HG03571 (cell line): ENCODE measurements around the gene KCNAB3.
"Not testable (repeated sequence)": the region's sequence is repeated elsewhere in the genome, so short reads cannot be mapped to it uniquely, and the experiment has no call there.

Experiments
- ATAC-seq: cut with Tn5 transposase; IDR thresholded peaks from one replicate; pipeline ENCODE4 v1.9.1; 2021; ENCODE audit not compliant: unreplicated experiment

Gene KCNAB3

GRCh38 chr17:7929158-7930023 is at the start of gene KCNAB3:
KCNAB3 (minus strand) TSS chr17:7929856; CDS start chr17:7929435, 421 bp downstream.
- no peak for ATAC-seq

DNA sequence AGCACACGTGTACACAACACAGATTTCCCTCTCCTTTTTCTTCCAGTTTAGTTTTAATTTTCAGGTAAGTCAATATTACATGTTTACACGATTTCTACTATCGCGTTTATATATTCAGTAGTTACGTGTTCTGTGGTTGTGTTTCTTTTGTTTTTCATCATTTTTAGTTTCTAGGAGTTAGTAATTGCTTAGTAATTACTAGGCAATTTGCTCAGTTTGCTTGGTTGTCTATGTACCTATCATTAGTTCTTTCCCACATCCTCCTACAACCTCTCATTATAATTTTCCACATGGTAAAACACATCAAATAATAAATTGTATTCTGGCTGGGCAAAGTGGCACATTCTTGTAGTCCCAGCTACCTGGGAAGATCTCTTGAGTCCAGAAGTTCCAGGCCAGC is 48.1 kb upstream of the KCNAB3 start:
- ATAC-seq: no peak

DNA sequence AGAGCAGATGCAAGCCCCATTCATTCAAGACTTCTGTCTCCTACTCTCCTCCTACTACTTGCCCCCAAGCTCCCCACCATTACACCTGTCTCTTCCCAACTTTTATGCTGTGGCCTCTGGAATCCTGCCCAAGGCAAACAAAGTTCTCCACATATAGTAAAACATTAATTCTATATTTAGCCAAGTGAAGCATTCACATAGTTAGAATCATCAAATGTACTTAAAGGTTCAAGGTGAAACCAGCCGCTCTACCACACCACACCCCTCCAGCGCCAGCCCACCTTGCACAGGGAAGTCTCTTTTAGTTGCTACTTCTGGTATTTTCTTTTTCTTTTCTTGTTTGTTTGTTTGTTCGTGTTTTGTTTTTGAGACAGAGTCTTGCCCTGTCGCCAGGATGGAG is 47.4 kb upstream of the KCNAB3 start:
- ATAC-seq: no peak

DNA sequence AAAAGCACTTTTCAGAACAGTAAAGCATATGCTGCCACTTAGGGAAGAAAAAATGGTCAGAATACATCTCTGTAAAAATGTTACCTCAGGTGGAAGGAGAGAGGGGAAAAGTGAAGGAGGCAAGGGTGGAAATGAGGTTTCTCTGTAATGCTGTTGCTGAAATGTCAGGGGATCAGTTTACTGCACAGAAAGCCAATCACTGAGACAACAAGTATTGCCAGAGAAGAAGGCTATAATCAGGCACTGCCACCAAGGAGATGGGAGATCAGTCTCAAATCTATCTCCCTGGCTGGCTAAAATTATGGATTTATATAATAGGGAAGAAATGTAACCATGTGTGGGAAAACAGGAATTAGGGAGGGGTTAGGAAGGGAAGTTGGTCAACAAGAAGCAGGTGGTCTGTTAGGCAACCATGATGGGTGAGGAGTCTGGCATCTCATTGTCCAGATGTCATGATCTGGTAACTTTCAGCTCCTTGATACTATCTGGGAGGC is 45.0 kb upstream of the KCNAB3 start:
- ATAC-seq: no peak

GRCh38 chr17:7972131-7972785 is 42.6 kb upstream of the KCNAB3 start:
- no peak for ATAC-seq

GRCh38 chr17:7971651-7972050 is 42.0 kb upstream of the KCNAB3 start:
- ATAC-seq: no peak

- ATAC-seq: no peak
Measured at GRCh38 chr17:7969433-7969832, 39.8 kb upstream of the KCNAB3 start.

DNA sequence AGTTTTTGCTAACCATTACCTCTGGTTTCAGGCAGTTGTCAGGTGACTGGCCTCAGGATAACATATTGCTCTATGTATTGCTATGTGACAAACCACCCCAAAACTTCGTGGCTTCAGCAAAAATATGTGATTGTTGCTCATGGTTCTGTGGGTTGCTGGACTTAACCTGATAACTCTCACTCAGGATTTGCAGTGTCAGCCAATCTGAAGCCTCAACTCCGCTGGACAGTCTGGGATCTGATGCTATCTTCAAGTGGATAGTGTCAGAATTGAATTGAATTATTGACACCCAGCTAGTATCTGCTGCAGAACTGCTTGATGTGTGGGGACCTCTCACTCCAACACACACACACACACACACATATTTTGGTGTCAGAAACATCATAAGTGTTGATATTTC is 38.1 kb upstream of the KCNAB3 start:
- ATAC-seq: no peak

DNA sequence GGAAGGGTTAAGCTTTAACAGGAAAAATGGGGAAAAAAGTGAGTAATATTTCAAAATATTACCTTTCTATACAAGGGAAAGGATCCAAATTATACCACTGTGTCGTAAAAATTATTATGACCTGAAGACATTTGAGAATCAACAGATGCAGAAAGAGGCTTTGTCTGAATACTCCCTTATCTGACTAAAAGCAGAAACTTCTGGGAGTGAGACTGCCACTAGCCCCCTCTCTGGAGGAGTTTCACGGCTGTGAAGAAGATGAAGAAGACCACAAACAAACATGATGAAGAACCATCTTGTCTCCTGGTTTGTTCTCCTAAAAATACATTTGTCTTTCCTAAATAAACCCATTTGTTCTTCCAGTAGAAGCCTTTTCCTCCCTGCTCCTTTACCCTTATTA is 31.8 kb upstream of the KCNAB3 start:
- ATAC-seq: no peak

- no peak for ATAC-seq
Measured at GRCh38 chr17:7959503-7960253, 30.0 kb upstream of the KCNAB3 start.

DNA sequence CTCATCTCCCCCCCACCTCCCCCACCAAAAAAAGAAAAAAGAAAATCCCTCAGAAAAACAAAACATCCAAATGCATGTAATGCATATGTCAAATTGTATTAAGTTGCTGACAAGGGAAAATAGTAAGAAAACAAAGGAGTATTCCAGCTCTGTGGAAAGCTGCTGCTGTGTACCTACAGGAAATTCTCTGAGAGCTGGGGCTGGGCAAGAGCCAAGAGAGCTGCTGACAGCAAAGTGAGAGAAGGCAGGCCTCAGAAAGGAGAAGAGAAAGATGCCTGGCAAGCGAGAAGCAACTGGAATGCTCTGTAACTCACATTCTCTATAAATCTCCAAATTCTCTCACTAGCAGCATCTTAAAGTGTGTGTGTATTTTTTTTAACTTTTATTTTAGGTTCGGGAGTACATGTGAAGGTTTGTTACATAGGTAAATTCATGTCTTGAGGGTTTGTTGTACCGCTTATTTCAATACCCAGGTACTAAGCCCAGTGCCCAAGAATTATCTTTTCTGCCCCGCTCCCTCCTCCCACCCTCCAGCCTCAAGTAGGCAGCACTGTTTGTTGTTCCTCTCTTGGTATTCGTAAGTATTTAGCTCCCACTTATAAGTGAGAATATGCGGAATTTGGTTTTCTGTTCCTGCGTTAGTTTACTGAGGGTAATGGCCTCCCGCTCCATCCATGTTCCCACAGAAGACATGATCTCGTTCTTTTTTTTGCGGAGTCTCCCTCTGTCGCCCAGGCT is 26.7 kb upstream of the KCNAB3 start:
- ATAC-seq: no peak

- no peak for ATAC-seq
Measured at GRCh38 chr17:7955414-7956227, 26.0 kb upstream of the KCNAB3 start.

DNA sequence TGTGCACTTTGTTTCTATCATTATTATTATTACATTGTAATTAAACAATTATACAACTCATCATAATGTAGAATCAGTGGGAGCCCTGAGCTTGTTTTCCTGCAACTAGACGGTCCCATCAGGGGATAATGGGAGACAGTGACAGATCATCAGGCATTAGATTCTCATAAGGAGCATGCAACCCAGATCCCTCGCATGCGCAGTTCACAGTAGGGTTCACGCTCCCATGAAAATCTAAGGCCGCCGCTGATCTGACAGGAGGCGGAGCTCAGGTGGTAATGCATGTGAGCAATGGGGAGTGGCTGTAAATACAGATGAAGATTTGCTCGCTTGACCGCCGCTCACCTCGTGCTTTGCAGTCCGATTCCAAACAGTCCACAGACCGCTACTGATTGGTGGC is 23.6 kb upstream of the KCNAB3 start:
- ATAC-seq: not testable (repeated sequence)

DNA sequence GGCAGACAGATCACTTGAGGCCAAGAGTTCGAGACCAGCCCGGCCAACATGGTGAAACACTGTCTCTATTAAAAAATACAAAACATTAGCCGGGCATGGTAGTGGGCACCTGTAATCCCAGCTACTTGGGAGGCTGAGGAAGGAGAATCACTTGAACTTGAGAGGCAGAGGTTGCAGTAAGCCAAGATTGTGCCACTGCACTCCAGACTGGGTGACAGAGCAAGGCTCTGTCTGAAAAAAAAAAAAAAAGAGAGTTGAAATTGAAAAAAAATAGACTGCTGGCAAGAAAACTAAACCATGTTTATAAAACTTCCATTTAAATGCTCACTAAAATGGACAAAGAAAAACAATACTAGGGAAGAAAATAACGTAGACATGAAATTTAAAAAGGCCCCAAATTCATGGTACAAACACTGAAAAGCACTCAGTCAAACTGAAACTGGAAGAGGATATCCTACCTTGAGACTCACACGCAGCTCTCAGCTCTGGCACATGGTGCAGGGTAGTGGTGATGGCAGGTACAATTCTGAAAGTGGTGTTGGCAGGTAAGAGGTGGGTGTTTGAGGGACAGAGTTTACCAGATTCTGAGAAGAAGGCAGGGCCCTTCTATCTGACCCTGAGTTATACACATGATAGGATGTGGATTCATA is 21.6 kb upstream of the KCNAB3 start:
- ATAC-seq: no peak

GRCh38 chr17:7950578-7950977 is 20.9 kb upstream of the KCNAB3 start:
- no peak for ATAC-seq

GRCh38 chr17:7947651-7948050 is 18.0 kb upstream of the KCNAB3 start:
- ATAC-seq: no peak

GRCh38 chr17:7946441-7946840 is 16.8 kb upstream of the KCNAB3 start:
- ATAC-seq: no peak

- ATAC-seq: no peak
Measured at GRCh38 chr17:7945651-7946050, 16.0 kb upstream of the KCNAB3 start.

DNA sequence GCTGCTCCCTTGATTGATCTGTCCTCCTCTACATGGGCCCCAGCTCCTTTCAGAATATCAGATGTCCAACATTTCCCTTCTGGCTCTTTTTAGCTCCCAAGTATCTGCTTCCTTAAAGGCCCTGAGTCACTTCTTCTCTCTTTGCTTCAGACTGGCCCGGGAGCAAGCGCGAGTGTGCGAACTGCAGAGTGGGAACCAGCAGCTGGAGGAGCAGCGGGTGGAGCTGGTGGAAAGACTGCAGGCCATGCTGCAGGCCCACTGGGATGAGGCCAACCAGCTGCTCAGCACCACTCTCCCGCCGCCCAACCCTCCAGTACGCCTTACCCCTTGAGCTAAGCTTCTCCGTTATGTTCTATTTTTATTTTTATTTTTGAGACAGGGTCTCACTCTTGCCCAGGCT is 14.7 kb upstream of the KCNAB3 start:
- no peak for ATAC-seq

GRCh38 chr17:7943291-7943690 is 13.6 kb upstream of the KCNAB3 start:
- ATAC-seq: no peak
